GM23248 (cell line): Measurements from ENCODE around the gene ABLIM1. TPM values are rescaled to one million over a fixed set of nuclear protein-coding genes. Genes with fewer than 3 reads are reported as not detected.

Experiments used
- DNase-seq: peaks from one replicate; pipeline ENCODE4 v3.0.0-alpha.2; 2015
- H2AFZ ChIP-seq: fragments of 200-600 bp; sonication (generic); 2 replicates; pipeline ENCODE4 v1.6.1; 2016; ENCODE audit warnings: antibody characterized with exemption
- H3F3A ChIP-seq: fragments of 200-600 bp; sonication (generic); 2 replicates; pipeline ENCODE4 v1.6.1; 2016; ENCODE audit warnings: mild to moderate bottlenecking, antibody characterized with exemption, mixed run types; ENCODE audit not compliant: insufficient read depth
- H3K27ac ChIP-seq: fragments of 200-600 bp; sonication (generic); 2 replicates; pipeline ENCODE4 v1.5.1; 2016; ENCODE audit warnings: mild to moderate bottlenecking
- H3K27me3 ChIP-seq: fragments of 200-600 bp; sonication (generic); replicated peaks from 2 replicates; pipeline ENCODE4 v1.6.1; 2016; ENCODE audit warnings: mild to moderate bottlenecking; ENCODE audit not compliant: insufficient read depth
- H3K36me3 ChIP-seq: fragments of 200-600 bp; sonication (generic); 2 replicates; pipeline ENCODE4 v1.6.1; 2016; ENCODE audit warnings: low read depth, mild to moderate bottlenecking
- H3K4me1 ChIP-seq: fragments of 200-600 bp; sonication (generic); 2 replicates; pipeline ENCODE4 v1.6.1; 2016; ENCODE audit warnings: mild to moderate bottlenecking; ENCODE audit not compliant: insufficient read depth
- H3K4me2 ChIP-seq: fragments of 200-600 bp; sonication (generic); one replicate; pipeline ENCODE4 v1.6.1; 2016; ENCODE audit warnings: mild to moderate bottlenecking; ENCODE audit not compliant: unreplicated experiment
- H3K4me3 ChIP-seq: fragments of 200-600 bp; sonication (generic); 2 replicates; pipeline ENCODE4 v1.5.1; 2016; ENCODE audit warnings: mild to moderate bottlenecking
- H3K79me2 ChIP-seq: fragments of 200-600 bp; sonication (generic); 2 replicates; pipeline ENCODE4 v1.6.1; 2016; ENCODE audit warnings: mild to moderate bottlenecking; ENCODE audit not compliant: insufficient read depth
- H3K9ac ChIP-seq: fragments of 200-600 bp; sonication (generic); 2 replicates; pipeline ENCODE4 v1.6.1; 2016; ENCODE audit warnings: mild to moderate bottlenecking
- H3K9me2 ChIP-seq: fragments of 200-600 bp; sonication (generic); 2 replicates; pipeline ENCODE4 v1.6.1; 2016; ENCODE audit warnings: mixed run types, mild to moderate bottlenecking, moderate library complexity; ENCODE audit not compliant: insufficient read depth
- H3K9me3 ChIP-seq: fragments of 200-600 bp; sonication (generic); one replicate; pipeline ENCODE4 v1.6.1; 2017; ENCODE audit warnings: low read depth
- H4K20me1 ChIP-seq: fragments of 200-600 bp; sonication (generic); 2 replicates; pipeline ENCODE4 v1.6.0; 2016; ENCODE audit not compliant: insufficient read depth
- EZH2 ChIP-seq: fragments of 200-600 bp; sonication (generic); IDR thresholded peaks from 2 replicates; pipeline ENCODE4 v1.6.1; 2018; ENCODE audit warnings: antibody characterized with exemption, mild to moderate bottlenecking; ENCODE audit not compliant: insufficient read depth, poor library complexity, severe bottlenecking
- EZH2phosphoT487 ChIP-seq: fragments of 200-600 bp; sonication (generic); IDR thresholded peaks from 2 replicates; pipeline ENCODE4 v1.6.1; 2018; ENCODE audit warnings: antibody characterized with exemption, moderate library complexity, mild to moderate bottlenecking, low read depth; ENCODE audit not compliant: insufficient read depth
- WGBS, 2 experiments: methylation state at CpG; one replicate each; pipeline ENCODE4 v1.1.6; 2015 to 2017; ENCODE audit warnings: low lambda C conversion rate in 2 of 2, low coverage in 1 of 2; ENCODE audit errors: missing lambda C conversion rate in 2 of 2; 5-methylcytosine and 5-hydroxymethylcytosine counted together
- in situ Hi-C: fragments of 300-500 bp; cut with MboI; formaldehyde crosslinking; loops from 2 replicates; pipeline ENCODE4 v1.15.0; 2020
- polyA plus RNA-seq: library from polyadenylated mRNA; unstranded; fragments of >200 nt; fragmentation: Nextera tagmentation; extraction: Ambion mirVana; gene quantifications from 2 replicates; pipeline ENCODE4 v1.2.1, GENCODE V29; 2016
- total RNA-seq: library from RNA; depleted of rRNA; stranded (reverse); fragments of >200 nt; shearing (Covaris generic); gene quantifications from 2 replicates; pipeline ENCODE4 v1.2.3, GENCODE V29; 2014

Gene ABLIM1
- total and polyA plus RNA-seq, 2 experiments from 2014 or later: 0.54 to 0.78 TPM

DNA sequence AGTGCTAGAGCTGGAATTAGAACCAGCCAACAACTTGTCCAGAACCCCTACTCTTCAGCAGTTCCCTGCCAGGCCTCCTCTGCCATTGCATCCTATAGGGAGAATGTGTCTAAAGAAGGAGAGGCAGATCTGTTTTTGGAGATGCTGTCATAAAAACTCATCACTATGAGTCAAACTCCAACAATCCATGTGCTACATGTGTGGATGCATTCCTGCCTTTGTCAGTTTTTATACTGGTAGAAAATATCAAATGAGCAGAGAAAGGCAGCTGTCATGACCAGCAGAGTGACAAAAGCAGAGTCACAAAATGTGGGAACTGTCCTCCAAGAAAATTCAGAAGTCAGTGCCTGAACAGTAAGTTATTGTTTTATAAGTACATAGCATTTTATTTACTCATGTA is 93.0 kb downstream of the ABLIM1 start:
- Histone ChIP-seq H3K4me1 (peaks cover 5% of the 10 kb centered on the region; the same call in 1 of the 2 replicates), H3K4me2 (no peak overlapping the region), H2AFZ (no peak overlapping the region), H4K20me1 (no peaks in the 10 kb centered on the region), H3K27me3 (peaks cover 6% of the 10 kb centered on the region; the same call in 1 of the 2 replicates), H3K9me3 (no peaks in the 10 kb centered on the region), H3K9me2 (no peaks in the 10 kb centered on the region), H3K36me3 (no peaks in the 10 kb centered on the region), H3K79me2 (no peaks in the 10 kb centered on the region), H3K9ac (no peak overlapping the region), H3K4me3 (no peak overlapping the region), H3K27ac (no peak overlapping the region), H3F3A (no peaks in the 10 kb centered on the region)
- peak; percentile 57 for DNase-seq
- TF ChIP-seq EZH2 (no peak), EZH2phosphoT487 (no peak)
- in situ Hi-C loops: no loop called here

- Histone ChIP-seq H3K9ac (no peak overlapping the region), H3K27ac (no peak overlapping the region), H3K79me2 (no peaks in the 10 kb centered on the region), H3K4me1 (peaks cover 5% of the 10 kb centered on the region; the same call in 1 of the 2 replicates), H3K9me3 (no peaks in the 10 kb centered on the region), H3F3A (no peaks in the 10 kb centered on the region), H4K20me1 (no peaks in the 10 kb centered on the region), H3K4me2 (no peak overlapping the region), H3K9me2 (no peaks in the 10 kb centered on the region), H3K36me3 (no peaks in the 10 kb centered on the region), H3K4me3 (no peak overlapping the region), H3K27me3 (no peaks in the 10 kb centered on the region), H2AFZ (no peak overlapping the region)
- DNase-seq: no peak
- 54 to 59% methylated on average over 7 of the region's 7 CpGs for WGBS, 2 experiments
- TF ChIP-seq EZH2 (no peak), EZH2phosphoT487 (no peak)
- in situ Hi-C loops: no loop called here
Measured at GRCh38 chr10:114561008-114561523, 97.0 kb downstream of the ABLIM1 start.

GRCh38 chr10:114560144-114560543 is 97.9 kb downstream of the ABLIM1 start:
- no peaks in the 10 kb centered on the region for H3K36me3 ChIP-seq
- no peak overlapping the region for H2AFZ ChIP-seq
- H3K27me3 ChIP-seq: peaks cover 6% of the 10 kb centered on the region; the same call in 1 of the 2 replicates
- no peak overlapping the region for H3K9ac ChIP-seq
- H3K9me2 ChIP-seq: no peaks in the 10 kb centered on the region
- in situ Hi-C loops: no loop called here
- no peak overlapping the region for H3K4me3 ChIP-seq
- no peak overlapping the region for H3K27ac ChIP-seq
- no peak for DNase-seq
- H3K4me1 ChIP-seq: peaks cover 4% of the 10 kb centered on the region; the same call in 1 of the 2 replicates
- no peaks in the 10 kb centered on the region for H3K79me2 ChIP-seq
- no peaks in the 10 kb centered on the region for H4K20me1 ChIP-seq
- no peaks in the 10 kb centered on the region for H3K9me3 ChIP-seq
- TF ChIP-seq EZH2 (no peak), EZH2phosphoT487 (no peak)
- 74 to 80% methylated on average over 5 of the region's 5 CpGs for WGBS, 2 experiments
- no peak overlapping the region for H3K4me2 ChIP-seq
- H3F3A ChIP-seq: no peaks in the 10 kb centered on the region

DNA sequence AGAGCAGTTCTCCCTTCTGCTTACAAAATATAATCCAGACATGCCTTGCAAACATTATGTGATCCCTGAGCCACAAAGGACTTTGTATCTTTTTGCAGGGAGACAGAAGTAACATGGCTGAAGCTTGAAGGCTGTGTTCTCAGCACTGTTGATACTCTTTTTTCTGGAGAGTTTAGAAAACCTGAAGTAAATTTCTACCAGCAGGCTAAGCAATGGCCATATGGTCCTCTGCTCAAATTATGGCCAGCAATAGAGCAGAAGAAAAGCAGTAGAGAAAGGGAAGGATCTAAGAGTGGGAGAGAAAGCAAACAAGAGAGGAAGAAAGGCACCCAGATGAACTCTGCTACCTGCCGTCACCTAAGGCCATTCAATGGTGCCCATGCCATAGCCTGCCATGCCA is 98.4 kb downstream of the ABLIM1 start:
- TF ChIP-seq EZH2 (no peak), EZH2phosphoT487 (no peak)
- no peak overlapping the region for H3K9ac ChIP-seq
- no peak for DNase-seq
- in situ Hi-C loops: loop anchor here (10.0 kb wide), 2 partner anchors 145 to 225 kb away; no protein-coding TSS in a partner anchor
- H2AFZ ChIP-seq: no peak overlapping the region
- H3K27me3 ChIP-seq: peaks cover 6% of the 10 kb centered on the region; the same call in 1 of the 2 replicates
- H3K4me3 ChIP-seq: no peak overlapping the region
- H3F3A ChIP-seq: no peaks in the 10 kb centered on the region
- no peaks in the 10 kb centered on the region for H4K20me1 ChIP-seq
- no peaks in the 10 kb centered on the region for H3K79me2 ChIP-seq
- no peak overlapping the region for H3K27ac ChIP-seq
- WGBS, 2 experiments: 93 to 96% methylated on average over 1 of the region's 1 CpG
- H3K4me1 ChIP-seq: no peaks in the 10 kb centered on the region
- H3K9me3 ChIP-seq: no peaks in the 10 kb centered on the region
- H3K9me2 ChIP-seq: no peaks in the 10 kb centered on the region
- no peak overlapping the region for H3K4me2 ChIP-seq
- no peaks in the 10 kb centered on the region for H3K36me3 ChIP-seq
